GM12878 (cell line): Measurements from ENCODE around the gene C9orf50. TPM values are rescaled to one million over a fixed set of nuclear protein-coding genes. Genes with fewer than 3 reads are reported as not detected.

ENCODE experiments used
- ATAC-seq: fragments of 200-7000 bp; cut with Tn5 transposase; 3 replicates; pipeline ENCODE4 v1.9.1; 2020; ENCODE audit warnings: mild to moderate bottlenecking, moderate library complexity
- BruUV-seq: library from RNA; stranded (reverse); fragments of 400-500 nt; replicated peaks from 2 replicates; lab custom pipeline; 2021; lab: Mats Ljungman, UMichigan
- CTCF ChIA-PET: fragments of 300-600 bp; sonication (Branson Sonifier 250); formaldehyde crosslinking; extraction: SDS; loops from one replicate; lab custom pipeline; 2021; ENCODE audit warnings: inconsistent platforms; lab: Yijun Ruan, JAX
- POLR2A ChIA-PET: fragments of 350-600 bp; formaldehyde crosslinking; extraction: SDS; loops from one replicate; lab custom pipeline; 2021; ENCODE audit warnings: inconsistent platforms; lab: Charles Lee
- RAD21 ChIA-PET: fragments of 300-600 bp; sonication (Branson Sonifier 250); formaldehyde crosslinking; loops from one replicate; lab custom pipeline; 2023; ENCODE audit warnings: antibody characterized with exemption; ENCODE audit not compliant: unreplicated experiment; lab: Charles Lee
- SMC1A ChIA-PET: fragments of 300-600 bp; sonication (Branson Sonifier 250); formaldehyde crosslinking; loops from one replicate; lab custom pipeline; 2023; ENCODE audit not compliant: unreplicated experiment, uncharacterized antibody; lab: Charles Lee
- DNase-seq: peaks from one replicate; pipeline ENCODE4 v3.0.0-alpha.2; 2011; ENCODE audit warnings: low read depth, low spot score
- FAIRE-seq: peaks from 3 replicates; lab custom pipeline; 2011; peaks lifted over from hg19 to GRCh38; lab: Jason Lieb, UNC
- H2AFZ ChIP-seq: 2 replicates; pipeline ENCODE4 v1.6.0; 2011; ENCODE audit warnings: low read depth, low read length, control low read depth; ENCODE audit not compliant: control insufficient read depth
- H3K27ac ChIP-seq: 2 replicates; pipeline ENCODE4 v1.5.1; 2011; ENCODE audit warnings: control low read depth; ENCODE audit not compliant: control insufficient read depth, insufficient read depth
- H3K27me3 ChIP-seq, 2 experiments: replicated peaks in 1 of 2; 2 replicates each; pipeline versions ENCODE4 v1.6.0 to v1.6.1; 2011; ENCODE audit warnings: low read length in 1 of 2; ENCODE audit not compliant: control insufficient read depth in 2 of 2, insufficient read depth in 2 of 2
- H3K36me3 ChIP-seq, 2 experiments: 2 replicates each; pipeline ENCODE4 v1.5.1; 2011; ENCODE audit warnings: low read length in 1 of 2; ENCODE audit not compliant: control insufficient read depth in 2 of 2, insufficient read depth in 2 of 2
- H3K4me1 ChIP-seq: 2 replicates; pipeline ENCODE4 v1.6.1; 2011; ENCODE audit warnings: mild to moderate bottlenecking, low read length, moderate library complexity, mixed read lengths; ENCODE audit not compliant: control insufficient read depth, insufficient read depth
- H3K4me2 ChIP-seq: 2 replicates; pipeline ENCODE4 v1.6.0; 2011; ENCODE audit warnings: control low read depth; ENCODE audit not compliant: control insufficient read depth, insufficient read depth
- H3K4me3 ChIP-seq: fragments of 200-600 bp; sonication (generic); 2 replicates; pipeline ENCODE4 v1.5.1; 2016
- H3K79me2 ChIP-seq: 2 replicates; pipeline ENCODE4 v1.6.0; 2011; ENCODE audit warnings: low read length; ENCODE audit not compliant: control insufficient read depth, insufficient read depth
- H3K9ac ChIP-seq: 2 replicates; pipeline ENCODE4 v1.8.0; 2011; ENCODE audit warnings: low read length, control low read depth, mixed read lengths; ENCODE audit not compliant: control insufficient read depth, insufficient read depth
- H3K9me3 ChIP-seq: replicated peaks from 3 replicates; pipeline ENCODE4 v1.5.1; 2011; ENCODE audit warnings: mild to moderate bottlenecking, low read length; ENCODE audit not compliant: control insufficient read depth, insufficient read depth
- H4K20me1 ChIP-seq: 2 replicates; pipeline ENCODE4 v1.6.0; 2011; ENCODE audit not compliant: control insufficient read depth, insufficient read depth
- MTA2 ChIP-seq: fragments of 450-650 bp; IDR thresholded peaks from 2 replicates; pipeline ENCODE4 v1.6.1; 2016; ENCODE audit warnings: low read depth, mild to moderate bottlenecking, moderate library complexity
- STAT3 ChIP-seq: IDR thresholded peaks from 2 replicates; pipeline ENCODE4 v1.6.1; 2011; ENCODE audit warnings: low read depth, low read length, improper control_type of control experiment
- WGBS: methylation state at CpG from one replicate; pipeline ENCODE4 v1.1.6; 2016; ENCODE audit warnings: low lambda C conversion rate; ENCODE audit not compliant: insufficient replicate concordance, insufficient coverage; ENCODE audit errors: missing lambda C conversion rate; 5-methylcytosine and 5-hydroxymethylcytosine counted together
- in situ Hi-C: fragments of 300-500 bp; cut with MboI; formaldehyde crosslinking; loops from 9 replicates; pipeline ENCODE4 v1.14.3; 2018; ENCODE audit warnings: mixed read lengths
- intact Hi-C: fragments of 100-400 bp; cut with micrococcal nuclease; formaldehyde crosslinking; loops from one replicate; pipeline ENCODE4 v1.14.2; 2022; ENCODE audit not compliant: unreplicated experiment
- polyA plus RNA-seq, 11 experiments: library from polyadenylated mRNA; depleted of rRNA in 4 of 11; unstranded in 6 of 11; stranded (reverse) in 5 of 11; fragments of >200 nt; fragmentation: Nextera tagmentation in 4 of 11; fragmentation: Illumina TruSeq in 1 of 11; extraction: Ambion mirVana in 4 of 11; extraction: Trizol in 1 of 11; gene quantifications; 1 replicate in 1 of 11; 2 replicates in 10 of 11; pipeline versions ENCODE4 v1.2.1 to v1.2.3, GENCODE V29; 2011 to 2016; ENCODE audit warnings: inconsistent platforms in 2 of 11, missing spikeins in 2 of 11, low read depth in 1 of 11
- total RNA-seq, 4 experiments: library from RNA; depleted of rRNA in 3 of 4; stranded (reverse); fragments of >200 nt in 3 of 4; fragmentation: Illumina TruSeq in 1 of 4; extraction: Trizol in 1 of 4; gene quantifications; 2 replicates each; pipeline versions ENCODE4 v1.2.1 to v1.2.3, GENCODE V29; 2013 to 2021
- TF ChIP-seq, protein P1 (sequence below): fragments of 450-650 bp; IDR thresholded peaks from 2 replicates; pipeline ENCODE4 v1.6.1; 2016; ENCODE audit warnings: mild to moderate bottlenecking
- TF ChIP-seq, protein P2 (sequence below), 3 experiments: IDR thresholded peaks in 2 of 3; conservative IDR thresholded peaks in 1 of 3; 2 replicates each; pipeline ENCODE4 v1.5.1; 2011; ENCODE audit warnings: low read depth in 3 of 3, low read length in 3 of 3, mild to moderate bottlenecking in 3 of 3, control low read depth in 2 of 3, moderate library complexity in 2 of 3, inconsistent platforms in 1 of 3, mixed read lengths in 1 of 3; ENCODE audit not compliant: control insufficient read depth in 2 of 3, insufficient read depth in 1 of 3; ENCODE audit errors: extremely low read depth in 1 of 3

C9orf50 gene
- total and polyA plus RNA-seq, 10 of the 15 experiments (the other 5 are each of a cell fraction or from before 2014, with no cell fraction given): not detected

DNA sequence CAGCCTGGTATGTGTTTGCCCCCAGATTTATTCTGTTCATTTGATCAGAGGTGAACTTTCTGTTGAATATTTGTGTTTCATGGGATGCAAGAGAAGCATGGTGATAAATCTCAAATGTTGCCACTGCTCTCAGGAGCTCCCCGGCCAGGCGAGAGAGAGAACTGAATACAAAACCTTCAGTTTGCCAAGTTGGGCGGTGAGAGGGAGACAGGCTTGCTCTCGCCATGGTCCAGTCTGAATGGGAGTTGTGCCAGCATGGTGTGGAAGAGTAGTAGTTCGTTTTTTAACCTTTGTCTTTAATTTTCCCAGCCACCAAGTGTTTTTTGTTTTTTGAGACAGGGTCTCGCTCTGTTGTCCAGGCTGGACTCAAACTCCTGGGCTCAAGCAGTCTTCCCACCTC, 7.8 kb upstream of the C9orf50 start:
- FAIRE-seq (no peak), ATAC-seq (no peak), DNase-seq (no peak)
- Histone ChIP-seq H3K4me3 (no peak overlapping the region), H3K27ac (no peak overlapping the region), H3K9me3 (no peaks in the 10 kb centered on the region), H3K4me2 (peak overlapping the region; percentile 54; the same call in 1 of the 2 replicates), H3K4me1 (peaks cover 18% of the 10 kb centered on the region), H4K20me1 (no peaks in the 10 kb centered on the region; the same call in 1 of the 2 replicates), H3K27me3 (no peaks in the 10 kb centered on the region), H3K9ac (no peak overlapping the region; the same call in 1 of the 2 replicates), H3K79me2 (peaks cover 55% of the 10 kb centered on the region), H2AFZ (no peak overlapping the region), H3K36me3 (peaks cover 5 to 9% of the 10 kb centered on the region in 2 experiments; a peak in 3 of 4 replicates)
- TF ChIP-seq STAT3 (no peak), MTA2 (no peak)
- TF ChIP-seq, protein P1, sequence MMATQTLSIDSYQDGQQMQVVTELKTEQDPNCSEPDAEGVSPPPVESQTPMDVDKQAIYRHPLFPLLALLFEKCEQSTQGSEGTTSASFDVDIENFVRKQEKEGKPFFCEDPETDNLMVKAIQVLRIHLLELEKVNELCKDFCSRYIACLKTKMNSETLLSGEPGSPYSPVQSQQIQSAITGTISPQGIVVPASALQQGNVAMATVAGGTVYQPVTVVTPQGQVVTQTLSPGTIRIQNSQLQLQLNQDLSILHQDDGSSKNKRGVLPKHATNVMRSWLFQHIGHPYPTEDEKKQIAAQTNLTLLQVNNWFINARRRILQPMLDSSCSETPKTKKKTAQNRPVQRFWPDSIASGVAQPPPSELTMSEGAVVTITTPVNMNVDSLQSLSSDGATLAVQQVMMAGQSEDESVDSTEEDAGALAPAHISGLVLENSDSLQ: no peak
- TF ChIP-seq, protein P2, sequence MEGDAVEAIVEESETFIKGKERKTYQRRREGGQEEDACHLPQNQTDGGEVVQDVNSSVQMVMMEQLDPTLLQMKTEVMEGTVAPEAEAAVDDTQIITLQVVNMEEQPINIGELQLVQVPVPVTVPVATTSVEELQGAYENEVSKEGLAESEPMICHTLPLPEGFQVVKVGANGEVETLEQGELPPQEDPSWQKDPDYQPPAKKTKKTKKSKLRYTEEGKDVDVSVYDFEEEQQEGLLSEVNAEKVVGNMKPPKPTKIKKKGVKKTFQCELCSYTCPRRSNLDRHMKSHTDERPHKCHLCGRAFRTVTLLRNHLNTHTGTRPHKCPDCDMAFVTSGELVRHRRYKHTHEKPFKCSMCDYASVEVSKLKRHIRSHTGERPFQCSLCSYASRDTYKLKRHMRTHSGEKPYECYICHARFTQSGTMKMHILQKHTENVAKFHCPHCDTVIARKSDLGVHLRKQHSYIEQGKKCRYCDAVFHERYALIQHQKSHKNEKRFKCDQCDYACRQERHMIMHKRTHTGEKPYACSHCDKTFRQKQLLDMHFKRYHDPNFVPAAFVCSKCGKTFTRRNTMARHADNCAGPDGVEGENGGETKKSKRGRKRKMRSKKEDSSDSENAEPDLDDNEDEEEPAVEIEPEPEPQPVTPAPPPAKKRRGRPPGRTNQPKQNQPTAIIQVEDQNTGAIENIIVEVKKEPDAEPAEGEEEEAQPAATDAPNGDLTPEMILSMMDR (IDR thresholded peaks at IDR 0.05 in 2 of 3, conservative IDR thresholded peaks at IDR 0.05 in 1 of 3; ENCODE audit: control insufficient read depth in 2 of 3, extremely low read depth in 1 of 3, insufficient read depth in 1 of 3, low read depth in 3 of 3, low read length in 3 of 3): 0 out of 6 replicates have a peak, but pooled peaks of 1 of the 3 experiments have one; percentile 11
- RAD21 ChIA-PET: interaction anchor here (1.1 kb wide), 1 partner anchor 497 kb away, joined by 3 read pairs; no protein-coding TSS in a partner anchor
- CTCF ChIA-PET: interaction anchor here (1.2 kb wide), 1 partner anchor 497 kb away, joined by 5 read pairs; no protein-coding TSS in a partner anchor
- intact Hi-C loops (no loop called here), in situ Hi-C loops (no loop called here)
- 79% methylated on average over 6 of the region's 6 CpGs for WGBS
- POLR2A ChIA-PET: interaction anchor here (1.5 kb wide), 1 partner anchor 10 kb away, joined by 3 read pairs; no protein-coding TSS in a partner anchor
- no TSS peak for BruUV-seq
- SMC1A ChIA-PET: interaction anchor here (1.4 kb wide), 1 partner anchor 497 kb away, joined by 3 read pairs; no protein-coding TSS in a partner anchor
